HG03521 (cell line): ENCODE data around the gene COMMD6.

Source experiments
- ATAC-seq: cut with Tn5 transposase; IDR thresholded peaks from one replicate; pipeline ENCODE4 v1.9.1; 2021; ENCODE audit warnings: mild to moderate bottlenecking, moderate library complexity; ENCODE audit not compliant: unreplicated experiment

COMMD6 gene

GRCh38 chr13:75530549-75530961 lies 7.1 kb downstream of the COMMD6 start:
- ATAC-seq: no peak

DNA sequence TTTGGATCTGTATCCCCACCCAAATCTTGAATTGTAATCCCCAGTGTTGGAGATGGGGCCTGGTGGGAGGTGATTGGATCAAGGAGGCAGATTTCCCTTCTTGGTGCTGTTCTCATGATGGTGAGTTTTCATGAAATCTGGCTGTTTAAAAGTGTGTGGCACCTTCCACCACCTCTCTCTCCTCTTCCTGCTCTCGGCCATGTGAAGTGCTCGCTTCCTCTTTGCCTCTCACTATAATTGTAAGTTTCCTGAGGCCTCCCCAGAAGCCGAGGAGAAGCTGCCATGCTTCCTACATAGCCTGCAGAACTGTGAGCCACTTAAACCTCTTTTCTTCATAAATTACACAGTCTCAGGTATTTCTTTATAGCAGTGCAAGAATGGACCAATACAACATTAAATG lies 15.7 kb downstream of the COMMD6 start:
- no peak for ATAC-seq

DNA sequence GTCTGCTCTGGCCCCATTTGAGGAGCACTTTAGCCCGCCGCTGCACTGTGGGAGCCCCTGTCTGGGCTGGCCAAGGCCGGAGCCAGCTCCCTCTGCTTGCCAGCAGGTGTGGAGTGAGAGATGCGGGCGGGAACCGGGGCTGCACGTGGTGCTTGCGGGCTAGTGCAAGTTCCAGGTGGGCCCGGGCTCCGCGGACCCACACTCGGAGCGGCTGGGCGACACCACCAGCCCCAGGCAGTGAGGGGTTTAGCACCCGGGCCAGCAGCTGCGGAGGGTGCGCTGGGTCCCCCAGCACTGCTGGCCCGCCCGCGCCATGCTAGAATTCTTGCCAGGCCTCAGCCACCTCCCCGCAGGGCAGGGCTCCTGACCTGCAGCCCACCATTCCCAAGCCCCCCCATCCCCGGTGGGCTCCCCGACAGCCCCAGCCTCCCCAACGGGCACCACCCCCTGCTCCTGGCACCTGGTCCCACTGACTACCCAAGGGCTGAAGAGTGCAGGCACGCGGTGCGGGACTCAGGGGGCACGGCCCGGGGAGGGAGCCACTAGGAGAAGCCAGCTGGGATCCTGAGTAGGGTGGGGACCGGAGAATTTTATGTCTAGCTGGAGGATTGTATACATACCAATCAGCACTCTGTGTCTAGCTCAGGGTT lies 19.1 kb downstream of the COMMD6 start:
- no peak for ATAC-seq

DNA sequence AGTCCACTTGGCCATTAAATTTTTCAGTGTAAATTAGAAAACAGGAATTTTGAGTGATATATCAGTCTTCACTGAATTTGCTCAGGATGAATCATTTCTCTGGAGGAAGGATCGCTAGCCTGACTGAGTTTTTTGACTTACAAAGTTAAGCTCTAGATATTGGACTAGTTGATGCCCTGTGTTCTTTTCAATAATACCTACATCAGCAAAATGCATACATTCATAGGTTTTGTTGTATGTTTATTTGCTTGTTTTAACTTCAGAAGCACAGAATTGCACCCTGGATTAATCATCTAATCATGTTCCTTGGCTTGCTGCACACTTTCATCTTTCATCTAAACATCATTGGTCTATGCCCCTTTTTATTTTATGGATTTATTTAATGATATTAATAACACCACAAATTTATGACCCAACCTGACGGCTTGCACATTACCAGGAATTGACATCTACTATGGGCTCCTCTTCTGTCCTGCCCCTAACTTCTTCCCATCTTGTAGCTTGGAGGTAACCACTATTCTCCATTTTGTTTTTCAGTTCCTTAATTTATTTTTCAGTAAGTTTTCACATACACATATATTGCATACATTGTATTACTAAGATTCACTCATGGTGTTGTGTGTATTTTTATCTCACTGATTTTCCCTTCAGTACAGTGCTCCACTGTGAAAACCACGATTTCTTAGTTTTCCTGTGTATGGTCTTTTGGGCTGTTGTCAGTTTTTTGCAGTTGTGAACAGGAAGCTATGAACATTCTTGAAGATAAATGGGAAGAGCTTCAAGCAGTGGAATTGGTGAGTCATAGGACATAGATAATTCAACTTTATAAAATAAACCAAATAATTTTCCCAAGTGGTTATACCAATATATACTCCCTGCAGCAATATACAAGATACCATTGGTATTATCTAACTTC lies 23.3 kb downstream of the COMMD6 start:
- no peak for ATAC-seq

DNA sequence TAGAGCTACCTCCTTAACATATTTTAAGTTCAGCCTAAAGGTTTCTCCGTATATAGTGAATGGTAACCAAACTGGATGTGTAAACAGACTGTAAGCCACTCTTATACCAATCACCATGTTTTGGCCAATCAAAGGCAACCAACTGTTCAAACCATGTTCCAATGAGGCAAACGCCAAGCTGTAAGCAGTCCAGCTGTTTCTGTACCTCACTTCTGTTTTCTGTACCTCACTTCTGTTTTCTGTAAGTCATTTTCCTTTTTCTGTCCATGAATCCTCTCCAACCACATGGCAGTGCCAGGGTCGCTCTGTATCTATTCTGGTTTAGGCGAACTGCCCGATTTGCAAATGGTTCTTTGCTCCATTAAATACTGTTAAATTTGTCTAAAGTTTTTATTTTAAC lies 24.4 kb downstream of the COMMD6 start:
- ATAC-seq: no peak

- peak; percentile 84 for ATAC-seq
Observed at GRCh38 chr13:75512253-75512652, 25.4 kb downstream of the COMMD6 start.

- ATAC-seq: no peak
Observed at GRCh38 chr13:75511051-75511625, 26.5 kb downstream of the COMMD6 start.

DNA sequence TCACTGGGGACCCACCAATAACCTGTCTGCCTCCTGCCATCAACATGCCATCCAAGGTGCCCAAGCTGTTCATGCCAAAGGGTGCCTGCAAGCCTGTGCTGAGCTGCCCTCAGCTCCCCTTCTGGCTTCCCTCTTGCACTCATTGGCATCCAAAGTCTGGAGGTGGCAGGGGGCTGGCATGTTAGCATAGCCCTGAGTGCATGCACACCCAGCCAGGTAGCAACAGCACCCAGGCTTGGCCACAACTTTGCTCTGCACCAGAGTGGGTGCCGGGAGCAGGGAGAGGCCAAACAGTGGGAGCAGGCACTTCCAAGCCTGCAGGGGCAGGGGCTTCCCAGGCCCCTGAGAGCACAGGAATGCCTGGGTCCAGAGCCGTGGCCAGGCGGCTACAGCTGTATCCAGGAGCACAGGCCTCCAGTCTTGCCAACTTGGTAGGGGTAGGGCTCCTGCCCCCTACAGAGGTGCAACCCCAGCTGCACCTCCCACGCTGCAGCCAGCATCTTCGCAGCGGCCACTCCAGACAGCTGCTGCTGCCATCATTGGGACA lies 29.6 kb downstream of the COMMD6 start:
- ATAC-seq: no peak

DNA sequence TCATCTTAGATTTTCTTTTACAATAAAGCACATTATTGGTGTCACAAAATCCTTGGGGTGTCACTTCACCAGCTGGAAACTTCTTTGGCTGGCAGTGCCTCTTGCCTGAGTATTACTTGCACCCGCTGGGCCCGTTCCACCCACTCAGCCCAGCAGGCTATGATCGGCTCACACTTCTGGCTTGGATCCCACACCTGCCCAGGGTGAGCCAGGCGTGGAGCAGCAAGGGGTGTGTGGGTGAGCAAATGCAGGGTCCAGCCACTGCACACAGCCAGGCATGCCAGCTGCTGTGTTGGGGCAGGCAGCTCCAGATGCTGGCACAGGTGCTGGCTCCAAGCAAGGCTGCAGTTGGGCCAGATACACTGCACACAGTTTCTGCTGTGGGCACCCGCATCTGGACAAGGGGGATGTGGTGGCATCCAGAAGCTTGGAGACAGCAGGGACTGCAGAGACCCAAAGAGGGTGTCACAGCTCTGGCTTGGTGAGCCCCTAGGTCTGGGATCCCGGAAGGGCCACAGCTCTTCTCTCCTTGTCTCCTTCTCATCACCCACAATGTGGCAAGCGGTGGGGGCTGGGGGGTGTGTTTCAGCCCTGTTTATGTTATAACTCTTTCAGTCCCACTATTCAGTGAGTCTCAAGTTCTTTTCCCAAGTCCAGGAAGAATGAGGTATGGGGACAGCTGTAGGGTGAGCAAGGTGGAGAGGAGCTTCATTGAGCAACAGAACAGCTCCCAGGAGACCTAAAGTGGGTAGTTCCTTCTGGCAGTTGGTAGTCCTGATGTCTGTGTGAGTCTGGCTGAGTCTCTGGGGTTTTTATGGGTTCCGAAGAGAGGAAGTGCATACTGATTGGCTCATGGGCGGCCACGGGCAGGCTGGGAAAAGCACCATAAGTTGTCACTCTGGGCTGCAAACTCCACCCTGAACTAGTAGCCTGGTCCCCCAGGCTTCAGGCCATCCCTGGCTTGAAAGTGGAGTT lies 30.3 kb downstream of the COMMD6 start:
- no peak for ATAC-seq

DNA sequence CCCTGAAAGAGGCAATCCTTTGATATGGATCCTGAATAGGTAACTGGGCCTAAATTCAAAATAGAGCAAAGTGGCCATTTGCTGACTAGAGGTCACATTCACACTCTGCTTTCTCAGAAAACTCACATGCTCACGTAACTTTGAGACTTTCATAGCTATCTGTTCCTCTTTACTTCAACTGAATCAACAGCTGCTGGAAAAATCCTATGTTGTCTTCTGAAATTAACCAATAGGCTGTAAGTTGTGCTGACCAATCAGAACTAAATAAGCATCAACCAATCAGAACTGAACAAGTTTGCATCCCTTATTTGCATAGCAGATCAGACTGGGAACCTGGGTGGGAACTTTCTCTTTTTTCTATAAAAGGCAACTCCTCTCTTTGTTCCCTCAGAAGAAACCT lies 31.6 kb downstream of the COMMD6 start:
- ATAC-seq: no peak

GRCh38 chr13:75505327-75505726 lies 32.3 kb downstream of the COMMD6 start:
- no peak for ATAC-seq

GRCh38 chr13:75495938-75496337 lies 41.7 kb downstream of the COMMD6 start:
- ATAC-seq: no peak

GRCh38 chr13:75494491-75494890 lies 43.1 kb downstream of the COMMD6 start:
- no peak for ATAC-seq

GRCh38 chr13:75493156-75493555 lies 44.5 kb downstream of the COMMD6 start:
- no peak for ATAC-seq

DNA sequence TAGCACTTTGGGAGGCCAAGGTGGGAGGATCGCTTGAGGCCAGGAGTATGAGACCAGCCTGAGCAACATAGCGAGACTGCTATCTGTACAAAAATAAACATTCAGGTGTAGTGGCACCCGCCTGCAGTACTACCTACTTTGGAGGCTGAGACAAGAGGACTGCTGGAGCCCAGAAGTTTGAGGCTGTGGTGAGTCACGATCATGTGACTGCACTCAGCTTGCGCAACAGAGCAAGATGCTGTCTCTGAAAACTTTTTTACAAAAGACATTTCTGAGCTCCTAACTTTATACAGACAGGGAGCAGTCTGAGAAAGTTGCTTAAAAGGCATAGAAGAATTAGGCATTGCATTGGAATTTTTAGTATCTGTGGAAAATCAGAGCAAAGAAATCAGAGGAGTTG lies 45.3 kb downstream of the COMMD6 start:
- no peak for ATAC-seq

GRCh38 chr13:75491376-75491775 lies 46.3 kb downstream of the COMMD6 start:
- no peak for ATAC-seq

DNA sequence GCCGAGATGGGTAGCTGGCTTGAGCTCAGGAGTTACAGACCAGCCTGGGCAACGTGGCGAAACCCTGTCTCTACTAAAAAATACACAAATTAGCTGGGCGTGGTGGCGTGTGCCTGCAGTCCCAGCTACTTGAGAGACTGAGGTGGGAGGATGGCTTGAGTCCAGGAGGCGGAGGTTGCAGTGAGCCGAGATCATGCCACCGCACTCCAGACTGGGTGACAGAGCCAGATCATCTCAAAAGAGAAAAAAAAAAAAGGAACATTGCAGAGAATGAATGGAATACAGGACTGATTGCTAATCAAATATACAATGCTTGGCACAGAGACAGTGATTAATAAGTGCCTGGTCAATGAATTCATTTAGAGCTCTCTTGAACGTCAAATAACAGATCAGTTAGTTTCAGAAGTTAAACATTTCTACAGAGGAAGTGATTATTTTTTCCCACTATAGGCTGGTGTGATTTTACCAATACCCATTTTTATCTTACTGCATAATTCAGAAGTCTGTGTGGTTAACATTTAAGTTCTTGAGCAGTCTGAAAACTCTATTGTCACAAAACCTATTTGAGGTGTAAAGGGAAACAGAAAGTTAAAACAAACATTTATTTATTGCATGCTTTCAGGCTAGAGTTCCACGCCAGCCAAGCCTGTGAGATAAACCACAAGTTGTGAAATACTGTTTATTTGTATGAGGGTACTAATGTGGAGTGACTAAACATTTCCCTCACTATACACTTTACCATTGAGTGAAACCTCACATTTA lies 48.0 kb downstream of the COMMD6 start:
- ATAC-seq: peak; percentile 85

DNA sequence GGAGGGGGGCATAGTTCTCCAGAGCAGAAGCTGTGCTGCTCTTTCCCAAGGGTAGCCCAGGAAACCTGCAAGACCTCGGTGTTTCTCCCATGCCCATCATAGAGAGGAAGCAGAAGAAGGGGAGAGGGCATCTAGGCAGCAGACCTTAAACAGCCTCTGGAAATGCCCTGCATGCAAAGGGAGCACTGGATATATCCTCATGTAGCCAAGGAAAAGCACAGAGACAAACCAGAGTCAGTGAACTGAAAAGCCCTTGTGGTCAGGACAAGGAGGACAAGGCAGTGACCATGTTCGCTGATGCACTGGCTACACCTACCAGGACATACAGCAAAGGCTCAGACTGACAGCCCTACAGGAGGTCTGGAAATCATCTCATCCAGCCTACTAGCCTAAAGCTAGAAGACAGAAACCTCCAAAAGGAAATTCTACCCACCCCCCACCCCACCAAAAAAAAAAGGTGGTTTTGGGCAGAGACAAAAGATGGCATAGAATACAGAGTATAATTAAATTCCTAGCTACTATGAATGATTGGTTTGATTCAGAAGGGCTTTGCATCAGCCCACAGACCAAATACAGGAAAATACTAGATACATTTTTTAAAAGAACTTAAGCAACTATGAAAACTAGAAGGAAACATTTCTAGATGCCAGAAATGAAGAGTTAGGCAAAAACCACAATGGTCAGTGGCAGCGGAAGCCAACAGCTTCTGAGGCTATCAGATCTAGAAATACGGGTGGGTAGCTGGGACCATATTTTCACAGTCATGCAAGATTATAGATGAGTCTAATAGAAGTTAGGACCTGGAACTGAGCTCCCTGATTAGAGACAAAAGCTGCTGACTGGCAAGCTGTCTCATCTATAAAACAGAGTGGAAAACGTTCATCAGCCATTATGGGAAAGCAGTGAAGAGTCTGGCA lies 51.2 kb downstream of the COMMD6 start:
- no peak for ATAC-seq
